SU-DHL-6 (cell line): ENCODE data around the gene ZSWIM4.

ENCODE experiments used
- EZH2phosphoT487 ChIP-seq: fragments of 200-600 bp; sonication (generic), shearing (Covaris generic); conservative IDR thresholded peaks from 2 replicates; pipeline ENCODE4 v1.6.1; 2018; ENCODE audit warnings: mild to moderate bottlenecking, antibody characterized with exemption, low read length, moderate library complexity, mixed read lengths
- TF ChIP-seq, protein P1 (sequence below): fragments of 200-600 bp; sonication (generic); IDR thresholded peaks from one replicate; pipeline ENCODE4 v1.5.1; 2017; ENCODE audit warnings: antibody characterized with exemption, mild to moderate bottlenecking, low read length, moderate library complexity; ENCODE audit not compliant: insufficient read depth, poor library complexity, severe bottlenecking

DNA sequence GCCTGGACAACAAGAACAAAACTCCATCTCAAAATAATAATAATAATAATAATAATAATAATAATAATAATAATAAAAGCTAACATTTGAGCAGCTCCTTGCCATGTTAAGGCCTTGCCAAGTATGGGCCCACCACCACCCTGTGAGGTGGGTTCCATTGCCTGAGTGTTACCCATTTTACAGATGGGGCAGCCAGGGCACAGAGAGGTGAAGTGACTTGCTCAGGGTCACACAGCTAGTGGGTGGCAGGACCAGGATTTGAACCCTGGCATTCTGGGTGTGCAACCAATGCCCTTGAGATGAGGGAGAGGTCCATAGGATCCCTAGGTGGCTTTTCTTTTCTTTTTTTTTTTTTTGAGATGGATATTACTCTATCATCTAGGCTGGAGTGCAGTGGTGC lies 29.5 kb downstream of the ZSWIM4 start:
- TF ChIP-seq, protein P1, sequence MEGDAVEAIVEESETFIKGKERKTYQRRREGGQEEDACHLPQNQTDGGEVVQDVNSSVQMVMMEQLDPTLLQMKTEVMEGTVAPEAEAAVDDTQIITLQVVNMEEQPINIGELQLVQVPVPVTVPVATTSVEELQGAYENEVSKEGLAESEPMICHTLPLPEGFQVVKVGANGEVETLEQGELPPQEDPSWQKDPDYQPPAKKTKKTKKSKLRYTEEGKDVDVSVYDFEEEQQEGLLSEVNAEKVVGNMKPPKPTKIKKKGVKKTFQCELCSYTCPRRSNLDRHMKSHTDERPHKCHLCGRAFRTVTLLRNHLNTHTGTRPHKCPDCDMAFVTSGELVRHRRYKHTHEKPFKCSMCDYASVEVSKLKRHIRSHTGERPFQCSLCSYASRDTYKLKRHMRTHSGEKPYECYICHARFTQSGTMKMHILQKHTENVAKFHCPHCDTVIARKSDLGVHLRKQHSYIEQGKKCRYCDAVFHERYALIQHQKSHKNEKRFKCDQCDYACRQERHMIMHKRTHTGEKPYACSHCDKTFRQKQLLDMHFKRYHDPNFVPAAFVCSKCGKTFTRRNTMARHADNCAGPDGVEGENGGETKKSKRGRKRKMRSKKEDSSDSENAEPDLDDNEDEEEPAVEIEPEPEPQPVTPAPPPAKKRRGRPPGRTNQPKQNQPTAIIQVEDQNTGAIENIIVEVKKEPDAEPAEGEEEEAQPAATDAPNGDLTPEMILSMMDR = no peak
- TF ChIP-seq EZH2phosphoT487 = no peak
